HG03159 (cell line): ENCODE data around the gene ALK.
A peak's percentile ranks its signal among the peaks of the same experiment; 100 is the strongest.

Experiments used
- ATAC-seq: cut with Tn5 transposase; IDR thresholded peaks from one replicate; pipeline ENCODE4 v1.9.1; 2021; ENCODE audit warnings: mild to moderate bottlenecking, moderate library complexity; ENCODE audit not compliant: unreplicated experiment

The ALK gene

DNA sequence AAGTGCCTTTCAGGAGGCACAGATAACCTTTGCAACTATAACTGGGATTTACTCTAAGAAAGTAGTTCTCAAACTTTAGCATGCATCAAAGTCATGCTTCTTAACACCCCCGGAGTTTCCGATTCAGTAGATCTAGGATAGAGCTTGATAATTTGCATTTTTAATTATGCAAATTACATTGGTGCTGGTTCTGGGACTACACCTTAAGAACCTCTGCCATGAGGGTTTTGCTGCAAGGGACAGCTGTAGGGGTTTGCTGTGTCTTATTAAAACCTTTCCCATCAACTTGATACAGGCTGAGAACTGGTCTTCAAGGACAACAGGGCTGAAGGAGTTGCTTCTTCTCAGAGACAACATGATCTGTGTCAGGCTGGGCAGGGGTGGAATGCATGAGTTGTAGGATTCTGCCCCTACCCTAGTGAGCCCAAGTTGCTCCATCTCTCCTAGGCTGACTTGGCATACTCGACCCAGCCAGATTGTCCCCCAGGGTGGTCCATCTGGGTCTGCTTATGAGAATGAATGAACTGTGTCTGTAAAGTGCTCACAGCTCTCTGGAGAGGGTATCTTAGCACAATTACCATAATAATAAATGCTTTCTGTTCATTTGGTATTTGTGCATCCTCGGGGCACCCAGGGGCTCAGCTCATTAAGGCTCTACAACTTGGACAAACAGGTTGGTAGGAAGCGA lies 573.5 kb downstream of the ALK start:
- no peak for ATAC-seq

DNA sequence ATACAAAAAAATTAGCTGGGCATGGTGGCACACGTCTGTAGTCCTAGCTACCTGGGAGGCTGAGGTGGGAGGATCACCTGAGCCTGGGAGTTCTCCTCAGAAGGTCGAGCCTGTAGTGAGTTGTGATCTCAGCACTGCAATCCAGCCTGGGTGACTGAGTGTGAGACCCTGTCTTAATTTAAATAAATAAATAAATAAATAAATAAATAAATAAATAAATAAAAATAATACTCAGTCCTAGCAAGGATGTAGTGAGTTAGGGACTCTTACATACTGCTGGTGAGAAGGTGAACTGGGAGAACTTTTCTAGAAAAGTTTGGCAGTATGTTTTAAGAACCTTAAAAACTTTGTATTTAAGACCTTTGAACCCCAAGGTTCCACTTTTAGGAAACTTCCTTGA lies 576.1 kb downstream of the ALK start:
- no peak for ATAC-seq

DNA sequence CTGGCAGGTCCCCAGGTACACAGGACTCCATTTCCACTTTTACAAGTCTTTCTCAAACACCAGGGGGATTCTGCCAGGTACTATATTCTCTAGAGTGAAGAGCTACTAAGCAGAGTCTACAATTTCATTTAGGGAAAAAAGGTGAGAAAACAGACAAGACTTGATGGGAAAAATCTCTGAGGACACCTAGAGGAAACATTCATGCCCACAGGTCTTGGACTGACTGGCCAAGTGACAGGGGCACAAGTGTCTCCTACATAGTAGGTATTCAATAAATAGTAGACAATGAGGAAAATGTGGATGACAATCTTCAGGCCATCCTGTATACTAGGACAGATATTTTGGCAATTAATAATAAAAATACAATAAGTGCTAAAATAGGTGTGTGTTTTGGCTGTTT lies 577.6 kb downstream of the ALK start:
- ATAC-seq = no peak

DNA sequence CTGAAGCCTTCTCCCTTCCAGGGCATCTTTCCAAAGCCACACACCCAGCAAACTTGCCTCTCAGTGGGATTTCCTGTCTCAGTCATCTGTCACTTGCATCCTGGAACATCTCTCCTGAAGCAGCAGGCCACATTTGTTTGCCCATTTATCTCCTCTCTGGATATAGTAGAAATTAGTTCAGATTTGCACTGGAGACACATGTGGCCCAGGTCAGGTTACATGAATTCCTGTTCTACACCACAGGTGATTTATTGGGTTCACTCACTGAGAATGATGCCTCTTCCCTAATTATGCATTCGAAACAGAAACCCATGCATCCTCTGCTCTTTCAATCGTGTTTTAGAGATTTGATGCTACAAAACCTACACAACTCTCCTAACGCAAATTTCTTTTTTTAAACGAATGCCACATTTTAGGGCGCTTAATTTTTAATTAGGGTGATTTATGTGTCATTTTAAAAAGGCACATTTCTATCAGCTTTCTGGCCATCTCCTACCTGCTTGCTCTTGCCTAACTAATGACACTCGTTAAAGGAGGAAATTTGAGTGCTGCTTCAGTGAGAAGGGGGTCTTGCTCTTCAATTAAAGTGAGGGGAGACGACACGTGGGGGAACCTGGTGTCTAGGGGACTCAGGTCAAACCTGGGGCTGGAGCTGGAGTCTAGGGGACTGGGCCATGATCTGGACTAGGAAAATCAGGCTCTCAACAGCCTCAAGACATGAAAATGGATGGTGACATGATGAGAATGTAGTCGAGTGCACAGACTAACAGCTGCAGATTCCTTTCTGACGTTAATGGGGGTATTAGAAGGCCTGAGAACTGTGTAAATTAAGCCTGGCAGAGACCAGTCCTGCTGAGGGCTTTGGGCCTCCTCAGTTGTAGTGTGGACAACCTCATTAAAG lies 584.8 kb downstream of the ALK start:
- ATAC-seq = no peak

DNA sequence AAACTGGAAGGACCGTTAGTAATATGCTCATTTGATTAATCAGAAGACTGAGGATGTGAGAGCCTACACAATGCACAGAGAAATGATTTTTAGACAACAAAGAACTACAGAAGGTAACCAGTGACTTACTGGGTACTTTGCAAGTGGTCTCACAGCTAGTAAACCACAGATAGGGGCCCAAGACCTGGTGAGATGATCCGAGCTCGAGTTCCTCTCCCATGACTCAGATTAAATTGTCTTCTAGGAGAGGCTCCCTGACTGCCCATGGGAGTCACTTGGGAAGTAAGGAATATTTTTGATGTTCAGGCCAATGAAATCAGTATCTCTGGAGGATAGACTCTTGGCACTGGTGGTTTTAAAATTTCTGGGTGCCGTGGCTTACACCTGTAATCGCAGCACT lies 586.0 kb downstream of the ALK start:
- ATAC-seq = no peak

DNA sequence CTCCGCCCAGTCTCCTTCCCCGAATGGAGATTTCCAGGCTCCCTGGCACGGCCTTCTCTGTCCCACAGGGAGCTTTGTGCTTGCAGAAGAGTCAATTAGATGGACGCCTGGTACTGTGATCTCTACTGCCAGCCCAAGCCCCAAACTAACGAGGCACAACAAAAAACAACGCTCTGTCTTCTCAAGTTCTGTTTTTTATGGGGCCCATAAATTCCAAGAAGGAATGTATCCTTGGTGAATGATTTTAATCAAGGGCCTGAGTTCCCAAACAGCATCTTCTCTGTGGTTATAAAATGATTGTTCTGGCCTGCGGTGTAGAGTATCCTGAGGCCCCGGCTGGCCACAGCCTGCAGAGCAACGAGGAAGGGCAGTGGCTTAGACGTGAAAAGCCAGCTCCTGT lies 586.7 kb downstream of the ALK start:
- ATAC-seq = no peak

DNA sequence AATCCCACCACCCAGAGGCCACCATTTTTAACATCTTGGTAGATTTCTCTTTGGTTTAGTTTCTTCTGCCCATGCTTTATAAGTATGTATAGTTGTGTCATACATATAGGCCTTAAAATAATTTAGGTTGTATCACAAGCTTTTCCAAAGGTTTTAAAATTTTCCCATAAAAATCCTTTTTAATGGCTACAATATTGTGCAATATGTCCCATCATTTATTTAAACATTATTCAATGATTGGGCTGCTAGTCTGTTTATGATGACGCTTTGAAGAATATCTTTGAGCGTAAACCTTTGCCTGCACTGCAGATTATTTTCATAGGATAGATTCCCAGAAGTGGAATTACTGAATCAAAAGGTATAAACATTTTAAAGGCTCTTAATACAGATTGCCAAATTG lies 588.8 kb downstream of the ALK start:
- ATAC-seq = no peak

DNA sequence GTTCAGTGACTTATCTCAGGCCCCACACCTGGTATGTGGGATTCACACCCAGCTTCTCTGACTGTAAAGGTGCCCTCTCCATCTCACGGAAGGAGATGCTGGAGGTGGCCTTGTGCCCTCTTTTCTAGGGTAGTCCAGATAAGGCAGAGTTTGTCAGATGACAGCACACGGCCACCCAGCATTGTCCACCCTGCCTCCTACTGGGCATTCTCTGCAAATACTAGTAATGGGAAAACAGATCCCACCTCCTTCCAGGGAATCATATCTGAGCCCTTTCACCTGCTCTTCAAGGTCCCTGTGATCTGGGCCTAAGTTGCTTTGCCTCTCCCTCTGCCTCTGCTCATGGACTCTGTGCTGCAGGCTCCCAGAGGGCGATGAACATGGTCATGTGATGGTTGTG lies 591.5 kb downstream of the ALK start:
- ATAC-seq = no peak

DNA sequence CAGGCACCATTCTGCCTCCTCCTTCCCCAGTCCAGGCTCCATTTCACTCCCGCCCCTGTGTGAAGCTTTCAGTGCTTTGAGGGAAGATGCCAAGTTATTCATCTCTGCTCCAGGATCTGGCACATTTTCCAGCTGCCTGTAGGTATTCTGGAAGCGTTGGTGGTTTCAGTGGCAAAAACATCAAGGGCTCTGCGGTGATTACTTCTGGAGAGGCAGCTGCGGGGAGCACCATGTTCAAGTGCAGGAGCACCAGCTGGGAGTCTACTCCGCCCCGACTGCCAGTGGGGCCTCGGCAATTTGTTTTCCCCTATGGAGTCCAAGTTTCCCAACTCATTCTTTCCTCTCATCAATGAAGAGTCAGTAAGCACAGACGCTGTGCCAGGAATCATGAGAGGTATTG lies 594.5 kb downstream of the ALK start:
- ATAC-seq = no peak

DNA sequence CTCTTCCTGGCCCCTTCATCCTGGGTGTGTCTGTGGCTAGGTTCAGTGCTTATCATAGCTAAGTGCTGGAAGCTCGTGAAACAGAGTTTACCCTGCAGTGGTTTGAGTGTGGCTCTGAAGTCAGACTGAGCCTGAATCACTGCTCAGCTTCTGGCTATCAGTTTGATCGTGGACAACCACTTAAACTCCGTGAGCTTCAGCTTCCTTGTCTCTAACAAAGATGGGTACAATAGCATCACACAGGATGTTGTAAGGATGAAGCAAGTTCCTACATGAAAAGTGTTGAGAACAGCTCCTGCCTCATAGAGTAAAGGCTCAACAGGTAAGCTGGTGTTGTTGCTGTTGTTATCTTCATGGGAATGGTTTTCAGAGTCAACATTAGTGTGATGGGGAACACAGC lies 595.8 kb downstream of the ALK start:
- ATAC-seq = no peak

DNA sequence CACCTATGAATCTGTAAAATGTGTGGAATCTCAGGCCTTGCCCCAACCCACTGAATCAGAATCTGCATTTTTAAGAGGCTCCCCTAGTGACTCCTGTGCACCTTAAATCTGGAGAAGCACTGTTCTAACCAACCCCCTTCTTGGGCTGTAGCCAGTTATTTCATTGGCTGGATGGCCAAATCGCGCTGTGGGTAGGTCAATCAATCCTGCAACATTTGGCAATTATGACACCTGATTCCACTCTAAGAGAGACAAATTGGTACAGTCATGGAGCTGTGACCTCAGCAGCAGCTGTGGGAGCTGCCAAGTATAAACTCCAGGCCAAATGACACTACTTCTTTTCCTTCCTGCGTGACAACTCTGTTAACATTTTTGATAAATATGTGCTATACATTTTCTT lies 597.4 kb downstream of the ALK start:
- ATAC-seq = no peak

DNA sequence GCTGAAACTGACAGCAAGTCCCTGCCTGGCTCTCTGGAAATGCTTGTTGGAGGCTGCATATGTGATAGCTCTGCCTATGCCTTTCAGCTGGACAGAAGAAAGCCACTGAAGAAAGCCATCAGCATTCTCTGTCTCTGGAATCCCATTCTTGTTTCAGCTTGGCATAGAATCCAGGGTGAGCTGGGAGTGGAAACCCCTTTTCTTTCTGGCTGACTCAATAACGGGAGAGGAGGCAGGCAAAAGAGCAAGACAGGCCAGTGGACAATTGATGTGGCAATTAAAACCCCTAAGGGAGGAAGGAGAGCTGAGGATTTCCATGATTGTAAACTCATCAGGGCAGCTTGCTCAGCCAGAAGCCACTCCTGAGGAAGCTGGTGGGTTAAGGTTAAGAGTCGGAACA lies 598.1 kb downstream of the ALK start:
- no peak for ATAC-seq

DNA sequence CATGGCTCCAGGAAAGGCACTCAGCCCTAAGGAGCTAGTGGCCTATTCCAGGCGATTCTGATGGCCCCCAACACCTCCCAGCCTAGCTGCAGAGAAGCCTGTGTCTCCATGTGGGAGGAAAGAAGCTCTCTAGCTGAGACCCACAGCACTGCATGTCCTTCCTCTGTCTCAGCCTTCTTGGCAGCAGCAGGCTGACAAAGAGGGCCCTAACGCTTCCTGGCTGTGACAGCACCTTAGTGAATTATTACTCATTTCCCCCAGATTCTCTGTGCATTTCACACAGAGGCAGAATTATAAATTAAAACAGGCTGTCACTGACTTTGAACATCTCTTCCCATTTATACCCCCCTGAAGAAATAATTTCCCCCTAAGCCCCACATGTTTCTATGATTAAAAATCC lies 599.4 kb downstream of the ALK start:
- no peak for ATAC-seq

DNA sequence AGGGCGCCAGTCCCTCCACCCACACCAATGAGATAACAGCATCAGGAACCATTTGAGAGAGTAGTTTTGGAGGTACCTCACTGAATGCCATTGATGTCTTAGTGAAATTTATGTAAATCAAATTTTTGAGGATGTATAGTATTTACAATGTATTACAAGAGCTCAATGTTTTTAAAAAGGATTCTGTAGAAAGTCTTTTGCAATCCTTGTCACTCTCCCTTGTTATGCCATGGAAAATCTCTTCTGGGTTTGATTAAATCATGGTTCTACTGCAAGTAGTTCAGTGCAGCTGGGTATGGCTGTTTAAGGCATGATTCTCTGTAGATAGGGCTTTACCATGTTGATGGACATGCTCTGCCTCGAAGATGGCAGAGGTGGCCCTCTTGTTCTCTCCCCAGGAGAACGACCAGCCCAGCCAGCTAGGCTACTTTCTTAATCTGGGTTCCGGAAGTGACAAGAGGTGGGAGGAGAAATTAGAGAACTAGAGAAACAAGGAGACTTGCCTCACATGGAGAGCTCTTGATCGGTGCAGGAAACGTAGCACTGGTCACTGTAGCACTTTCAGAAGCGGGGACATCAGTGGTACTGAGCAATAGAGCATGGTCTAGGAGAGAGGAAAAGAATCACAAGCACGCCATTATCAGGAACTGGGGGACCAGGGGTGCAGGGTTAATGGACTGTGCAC lies 603.4 kb downstream of the ALK start:
- ATAC-seq = no peak

DNA sequence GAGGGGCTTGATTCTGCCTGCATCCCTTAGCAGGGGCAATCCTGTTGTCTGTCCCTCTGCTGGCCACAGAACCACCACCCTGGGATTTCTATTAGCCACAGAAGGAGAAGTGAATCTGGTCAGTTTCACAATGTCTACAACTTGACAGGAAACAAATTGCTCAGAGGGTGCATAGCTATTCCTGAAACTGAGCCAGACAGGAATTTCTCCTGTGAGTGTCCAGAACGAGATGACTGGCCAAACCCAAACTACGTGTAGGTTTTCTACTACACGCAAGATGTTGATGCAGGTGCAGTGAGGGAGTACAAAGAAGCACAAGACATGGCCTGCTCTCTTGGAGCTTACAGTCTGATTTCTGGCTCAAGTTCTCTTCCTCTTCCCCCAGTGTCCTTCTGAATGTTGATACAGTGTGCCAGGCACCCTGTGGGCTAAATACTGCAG lies 604.3 kb downstream of the ALK start:
- peak; percentile 35 for ATAC-seq

DNA sequence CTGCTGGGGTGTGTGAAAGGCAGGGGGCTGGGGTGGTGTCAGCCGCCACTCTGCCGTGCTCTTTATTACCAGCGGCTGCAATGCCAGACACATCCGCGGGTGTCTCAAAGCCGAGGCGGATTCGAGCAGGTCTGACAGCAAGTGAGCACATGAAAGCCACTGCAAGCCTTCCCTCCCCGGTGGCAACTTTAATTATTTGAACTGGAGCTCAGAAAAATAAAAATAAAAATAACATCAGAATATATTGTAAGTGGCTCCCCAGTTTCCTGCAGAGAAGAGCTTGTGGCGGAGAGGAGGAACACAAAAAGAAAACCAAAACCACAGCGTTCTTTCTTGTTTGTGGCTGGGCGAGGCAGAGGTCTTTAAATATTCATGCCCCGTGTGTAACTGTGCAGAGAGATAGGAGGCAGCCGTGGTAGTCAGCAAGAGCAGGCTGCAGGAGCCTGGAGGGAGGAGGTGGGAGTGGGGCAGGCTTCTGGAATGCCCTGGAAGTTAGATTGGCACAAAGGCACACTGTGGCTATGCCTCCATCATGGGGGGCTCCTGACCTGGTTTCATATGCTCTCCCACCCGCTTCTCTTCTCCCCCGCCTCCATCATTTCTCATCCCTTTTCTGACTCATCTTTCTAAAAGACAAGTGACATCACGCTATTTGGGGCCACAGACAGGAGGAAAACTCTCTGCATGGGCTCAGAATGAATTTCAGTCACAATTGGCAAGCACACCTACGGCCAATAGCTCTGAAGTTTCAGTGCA lies 606.4 kb downstream of the ALK start:
- ATAC-seq = peak; percentile 84

DNA sequence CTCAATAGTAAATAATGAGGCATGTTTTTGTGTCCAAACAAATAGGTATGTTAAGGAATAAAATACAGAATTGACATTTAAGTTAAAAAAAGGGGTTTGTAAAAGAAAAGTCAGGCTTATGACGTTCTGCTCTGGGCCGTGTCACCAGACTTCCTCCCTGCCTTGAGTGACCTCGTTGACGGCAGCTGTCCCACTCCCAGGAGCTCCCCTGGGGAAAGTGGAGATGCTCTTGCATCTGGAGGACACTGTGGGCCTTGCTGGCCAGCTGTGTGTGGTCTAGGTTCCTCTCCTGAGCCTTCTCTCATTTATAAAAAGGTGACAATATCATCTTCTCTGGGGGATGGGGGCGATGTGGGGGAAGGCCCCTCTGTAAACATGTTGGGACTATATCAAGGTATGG lies 609.9 kb downstream of the ALK start:
- ATAC-seq = no peak

DNA sequence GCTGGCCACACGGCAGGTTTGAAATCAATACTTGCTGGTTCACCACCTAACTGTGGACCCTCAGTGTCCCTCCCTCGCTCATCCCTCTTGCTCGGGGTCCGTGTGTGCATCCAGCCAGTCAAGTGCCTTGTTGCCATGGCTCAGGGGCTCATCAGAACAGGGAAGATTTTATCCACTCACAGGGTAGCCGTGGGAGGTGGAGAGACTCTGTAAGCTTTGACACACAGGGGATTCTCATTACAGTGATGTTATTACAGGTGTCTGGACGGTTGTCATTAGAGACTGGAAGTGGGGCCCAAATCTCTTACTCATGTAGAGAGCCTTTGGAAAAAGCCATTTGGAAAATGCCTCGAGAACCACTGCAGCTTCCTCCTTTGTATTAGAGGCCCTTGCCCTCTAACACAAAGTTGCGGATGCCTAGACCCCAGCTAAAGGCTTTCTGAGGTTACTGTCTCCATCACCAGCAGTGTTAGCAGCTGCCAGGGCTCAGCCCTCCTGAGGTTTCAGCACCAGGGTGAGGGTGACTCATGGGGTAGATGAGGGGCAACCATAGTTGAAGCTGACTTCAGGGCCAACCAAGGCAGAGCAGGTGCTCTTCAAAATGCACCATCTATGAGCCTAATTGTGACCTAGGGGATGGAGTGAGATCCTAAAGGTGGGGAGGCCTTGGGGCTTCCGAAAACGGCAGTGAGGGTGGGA lies 610.6 kb downstream of the ALK start:
- ATAC-seq = no peak

DNA sequence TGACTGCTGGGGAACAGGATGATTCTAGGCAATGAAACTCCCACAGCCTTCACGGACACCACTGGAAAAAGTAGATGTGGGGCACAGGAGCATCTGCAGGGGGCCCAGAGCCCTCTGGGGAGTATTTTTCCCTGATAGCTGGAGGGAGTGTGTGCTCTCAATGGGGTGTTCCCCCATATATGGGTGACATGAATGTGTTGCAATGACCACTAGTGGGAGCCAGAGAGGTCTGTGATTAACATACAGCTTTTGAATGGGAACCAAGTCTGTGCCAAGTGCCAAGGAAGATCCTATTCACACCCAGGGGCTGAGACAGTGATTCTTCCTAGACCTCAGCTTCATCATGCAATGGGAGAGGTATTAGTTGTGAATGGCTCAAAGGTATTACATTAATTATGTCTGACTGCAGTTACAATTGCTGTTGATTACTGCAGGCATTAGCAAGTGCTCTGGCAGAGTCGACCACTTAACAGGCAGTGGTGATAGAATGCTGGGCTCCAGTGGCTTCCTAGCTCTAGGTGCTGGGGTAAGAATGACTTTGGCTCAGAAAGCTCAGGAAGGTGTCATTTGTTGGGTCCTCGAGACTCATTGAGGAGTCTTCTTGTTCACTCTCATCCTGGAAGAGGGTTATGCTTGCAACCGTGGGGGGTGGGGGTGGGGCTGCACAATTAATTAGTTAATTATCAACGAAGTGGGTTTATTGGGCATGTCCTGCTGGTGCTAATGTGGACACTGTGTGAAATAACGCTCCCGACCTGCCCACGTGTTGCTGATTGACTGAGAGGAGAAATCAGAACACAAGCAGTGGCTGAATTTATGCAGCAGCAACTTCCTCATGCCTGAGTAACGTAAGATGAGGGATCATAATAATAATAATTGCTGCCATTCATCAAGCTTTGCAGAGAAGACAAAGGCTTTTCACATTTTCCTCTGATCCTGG lies 612.0 kb downstream of the ALK start:
- ATAC-seq = peak; percentile 69
